ENCODE measurements around the gene CCDC177. TPM values are rescaled to one million over a fixed set of nuclear protein-coding genes. Genes with fewer than 3 reads are reported as not detected.

CCDC177 gene
- total and polyA plus RNA-seq, 2 of the 8 experiments (the other 6 are each of a cell fraction or from before 2014, with no cell fraction given) = 0.62 to 2.8 TPM

DNA sequence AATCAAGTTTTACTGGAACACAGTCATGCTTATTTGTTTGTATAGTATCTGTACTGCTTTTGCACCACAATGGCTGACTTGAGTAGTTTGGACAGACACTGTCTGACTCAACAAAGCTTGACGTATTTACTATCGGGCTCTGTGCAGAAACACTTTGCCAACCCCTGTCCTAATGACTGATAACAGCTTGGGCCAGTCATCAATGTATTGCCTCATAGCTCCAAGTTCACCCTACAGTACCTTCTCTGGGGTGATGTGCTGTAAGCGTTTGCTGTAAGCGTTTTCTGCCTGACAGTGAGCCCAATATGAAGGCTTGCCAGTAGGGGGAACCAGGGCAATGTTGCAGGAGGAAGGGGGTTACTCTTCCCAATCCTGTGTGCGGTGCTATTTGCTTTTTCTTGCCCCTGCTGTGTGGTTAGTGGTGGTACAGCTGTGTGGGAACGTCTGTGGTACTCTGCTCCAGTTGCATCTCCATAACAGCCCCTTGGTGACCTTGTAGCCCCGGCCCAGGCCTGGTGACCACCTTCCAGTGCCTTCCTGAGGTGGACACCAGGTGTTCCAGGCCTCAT, 5.4 kb upstream of the CCDC177 start (continued):
- TF ChIP-seq RNF2 (IDR thresholded peaks at IDR 0.05; ENCODE audit: borderline replicate concordance, low read depth, low read length, missing control alignments, poor library complexity, severe bottlenecking) = no peak
